SJCRH30 (cell line): Measurements from ENCODE around the gene RPS6KA3. TPM values are rescaled to one million over a fixed set of nuclear protein-coding genes. Genes with fewer than 3 reads are reported as not detected.

ENCODE experiments used
- DNase-seq, 2 experiments: peaks; one replicate each; pipeline ENCODE4 v3.0.0-alpha.2; 2015 to 2020
- H3K27ac ChIP-seq: fragments of 250-450 bp; sonication (Bioruptor Pico); 2 replicates; pipeline ENCODE4 v1.5.1; 2020; ENCODE audit warnings: mild to moderate bottlenecking, moderate library complexity
- H3K27me3 ChIP-seq: fragments of 250-450 bp; sonication (Bioruptor Pico); 2 replicates; pipeline ENCODE4 v1.5.1; 2020; ENCODE audit warnings: mild to moderate bottlenecking, moderate library complexity
- H3K36me3 ChIP-seq: fragments of 250-450 bp; sonication (Bioruptor Pico); 2 replicates; pipeline ENCODE4 v1.5.1; 2020; ENCODE audit warnings: mild to moderate bottlenecking, moderate library complexity
- H3K4me1 ChIP-seq: fragments of 250-450 bp; sonication (Bioruptor Pico); 2 replicates; pipeline ENCODE4 v1.5.1; 2020; ENCODE audit warnings: mild to moderate bottlenecking, moderate library complexity
- H3K4me3 ChIP-seq: fragments of 250-450 bp; sonication (Bioruptor Pico); 2 replicates; pipeline ENCODE4 v1.5.1; 2020; ENCODE audit warnings: mild to moderate bottlenecking, moderate library complexity
- H3K9me3 ChIP-seq: fragments of 250-450 bp; sonication (Bioruptor Pico); replicated peaks from 2 replicates; pipeline ENCODE4 v1.5.1; 2020; ENCODE audit warnings: mild to moderate bottlenecking, moderate library complexity
- total RNA-seq: library from RNA; depleted of rRNA; stranded (reverse); fragments of >200 nt; shearing (Covaris generic); gene quantifications from 2 replicates; pipeline ENCODE4 v1.2.3, GENCODE V29; 2014

RPS6KA3 gene
- total RNA-seq, 1 experiment from 2014 or later = 92.0 TPM

GRCh38 chrX:20218836-20219505 is 47.7 kb downstream of the RPS6KA3 start:
- Histone ChIP-seq H3K4me1 (peaks cover 29% of the 10 kb centered on the region), H3K27ac (peak overlapping the region; percentile 48; the same call in 1 of the 2 replicates), H3K36me3 (no peaks in the 10 kb centered on the region; the same call in none of the 2 replicates), H3K27me3 (no peaks in the 10 kb centered on the region), H3K9me3 (no peaks in the 10 kb centered on the region), H3K4me3 (peak overlapping the region; percentile 35)
- DNase-seq = peak; percentile 71 to 86

- H3K4me3 ChIP-seq = peak overlapping the region; percentile 35
- DNase-seq = peak in 1 of 2 experiments; percentile 9
- H3K9me3 ChIP-seq = no peaks in the 10 kb centered on the region
- peaks cover 29% of the 10 kb centered on the region for H3K4me1 ChIP-seq
- H3K27ac ChIP-seq = peak overlapping the region; percentile 48; the same call in 1 of the 2 replicates
- H3K36me3 ChIP-seq = no peaks in the 10 kb centered on the region; the same call in 1 of the 2 replicates
- no peaks in the 10 kb centered on the region for H3K27me3 ChIP-seq
These were observed 48.8 kb downstream of the RPS6KA3 start for GRCh38 chrX:20217906-20218305.

GRCh38 chrX:20217271-20217670 is 49.4 kb downstream of the RPS6KA3 start:
- peak overlapping the region; percentile 35 for H3K4me3 ChIP-seq
- DNase-seq = peak in 1 of 2 experiments; percentile 50
- H3K4me1 ChIP-seq = peaks cover 29% of the 10 kb centered on the region
- peaks cover under 1% of the 10 kb centered on the region; the same call in 1 of the 2 replicates for H3K36me3 ChIP-seq
- peak overlapping the region; percentile 48; the same call in 1 of the 2 replicates for H3K27ac ChIP-seq
- H3K27me3 ChIP-seq = no peaks in the 10 kb centered on the region
- H3K9me3 ChIP-seq = no peaks in the 10 kb centered on the region

- no peaks in the 10 kb centered on the region for H3K9me3 ChIP-seq
- H3K4me3 ChIP-seq = no peak overlapping the region
- no peak overlapping the region for H3K27ac ChIP-seq
- peak in 1 of 2 experiments; percentile 26 for DNase-seq
- 0 out of 2 replicates have a peak, but pooled peaks cover 5% of the 10 kb centered on the region for H3K36me3 ChIP-seq
- H3K27me3 ChIP-seq = no peaks in the 10 kb centered on the region
- peaks cover 29% of the 10 kb centered on the region for H3K4me1 ChIP-seq
These were observed 51.1 kb downstream of the RPS6KA3 start for GRCh38 chrX:20215565-20215964.

GRCh38 chrX:20212486-20213089 is 54.1 kb downstream of the RPS6KA3 start:
- Histone ChIP-seq H3K9me3 (no peaks in the 10 kb centered on the region), H3K4me3 (no peak overlapping the region)

GRCh38 chrX:20211261-20211786 is 55.4 kb downstream of the RPS6KA3 start:
- Histone ChIP-seq H3K27me3 (no peaks in the 10 kb centered on the region), H3K4me3 (no peak overlapping the region), H3K4me1 (peaks cover 11% of the 10 kb centered on the region), H3K27ac (no peak overlapping the region), H3K9me3 (no peaks in the 10 kb centered on the region), H3K36me3 (peaks cover 35% of the 10 kb centered on the region)
- DNase-seq = no peak

More at GRCh38 chrX:20212486-20213089, 54.1 kb downstream of the RPS6KA3 start:
- DNase-seq = no peak
- no peaks in the 10 kb centered on the region for H3K27me3 ChIP-seq
- peaks cover 21% of the 10 kb centered on the region for H3K4me1 ChIP-seq
- H3K36me3 ChIP-seq = peaks cover 24% of the 10 kb centered on the region
- no peak overlapping the region for H3K27ac ChIP-seq

- DNase-seq = no peak
These were observed 60.6 kb downstream of the RPS6KA3 start for GRCh38 chrX:20205927-20206708.

GRCh38 chrX:20204351-20204750 is 62.4 kb downstream of the RPS6KA3 start:
- H3K4me3 ChIP-seq = no peak overlapping the region
- H3K9me3 ChIP-seq = no peaks in the 10 kb centered on the region
- DNase-seq = no peak
- peaks cover 68% of the 10 kb centered on the region for H3K36me3 ChIP-seq
- H3K27ac ChIP-seq = no peak overlapping the region
- no peaks in the 10 kb centered on the region for H3K4me1 ChIP-seq
- no peaks in the 10 kb centered on the region for H3K27me3 ChIP-seq

More at GRCh38 chrX:20205927-20206708, 60.6 kb downstream of the RPS6KA3 start:
- Histone ChIP-seq H3K27ac (no peak overlapping the region), H3K9me3 (no peaks in the 10 kb centered on the region), H3K4me3 (no peak overlapping the region), H3K4me1 (no peaks in the 10 kb centered on the region), H3K27me3 (no peaks in the 10 kb centered on the region), H3K36me3 (peaks cover 64% of the 10 kb centered on the region)

GRCh38 chrX:20197641-20198210 is 69.0 kb downstream of the RPS6KA3 start:
- Histone ChIP-seq H3K4me3 (no peak overlapping the region), H3K36me3 (peaks cover 55% of the 10 kb centered on the region), H3K27me3 (no peaks in the 10 kb centered on the region), H3K4me1 (no peaks in the 10 kb centered on the region), H3K9me3 (no peaks in the 10 kb centered on the region), H3K27ac (no peak overlapping the region)
- no peak for DNase-seq

- no peaks in the 10 kb centered on the region for H3K27me3 ChIP-seq
- H3K9me3 ChIP-seq = no peaks in the 10 kb centered on the region
- H3K36me3 ChIP-seq = peaks cover 75% of the 10 kb centered on the region
- DNase-seq = no peak
- no peak overlapping the region for H3K4me3 ChIP-seq
- H3K27ac ChIP-seq = no peak overlapping the region
- no peaks in the 10 kb centered on the region for H3K4me1 ChIP-seq
These were observed 77.5 kb downstream of the RPS6KA3 start for GRCh38 chrX:20189171-20189570.

GRCh38 chrX:20181598-20182329 is 84.9 kb downstream of the RPS6KA3 start:
- Histone ChIP-seq H3K36me3 (peaks cover 53% of the 10 kb centered on the region), H3K27me3 (no peaks in the 10 kb centered on the region), H3K4me3 (no peak overlapping the region), H3K27ac (no peak overlapping the region), H3K4me1 (no peaks in the 10 kb centered on the region), H3K9me3 (no peaks in the 10 kb centered on the region)
- no peak for DNase-seq

GRCh38 chrX:20177093-20177492 is 89.6 kb downstream of the RPS6KA3 start:
- Histone ChIP-seq H3K36me3 (peaks cover 57% of the 10 kb centered on the region), H3K4me3 (no peak overlapping the region), H3K4me1 (no peaks in the 10 kb centered on the region), H3K27ac (no peak overlapping the region), H3K27me3 (no peaks in the 10 kb centered on the region), H3K9me3 (no peaks in the 10 kb centered on the region)
- DNase-seq = no peak

GRCh38 chrX:20173856-20174255 is 92.9 kb downstream of the RPS6KA3 start:
- H3K36me3 ChIP-seq = peaks cover 83% of the 10 kb centered on the region
- H3K4me1 ChIP-seq = no peaks in the 10 kb centered on the region
- H3K27me3 ChIP-seq = no peaks in the 10 kb centered on the region
- H3K9me3 ChIP-seq = no peaks in the 10 kb centered on the region
- H3K27ac ChIP-seq = no peak overlapping the region
- no peak overlapping the region for H3K4me3 ChIP-seq
- DNase-seq = no peak

GRCh38 chrX:20173313-20173712 is 93.4 kb downstream of the RPS6KA3 start:
- H3K9me3 ChIP-seq = no peaks in the 10 kb centered on the region
- no peak for DNase-seq
- no peak overlapping the region for H3K4me3 ChIP-seq
- no peaks in the 10 kb centered on the region for H3K27me3 ChIP-seq
- H3K36me3 ChIP-seq = peaks cover 86% of the 10 kb centered on the region
- no peaks in the 10 kb centered on the region for H3K4me1 ChIP-seq
- H3K27ac ChIP-seq = no peak overlapping the region
